Measurements from ENCODE around the gene FERMT1.
"Not testable (repeated sequence)": the region's sequence is repeated elsewhere in the genome, so short reads cannot be mapped to it uniquely, and the experiment has no call there.

FERMT1 gene

GRCh38 chr20:6066582-6066981, 56.2 kb downstream of the FERMT1 start:
- DNase-seq, result no peak

GRCh38 chr20:6061544-6061943, 61.3 kb downstream of the FERMT1 start:
- DNase-seq, result no peak

GRCh38 chr20:6060213-6060612, 62.6 kb downstream of the FERMT1 start:
- no peak for DNase-seq

GRCh38 chr20:6058684-6059295, 64.0 kb downstream of the FERMT1 start:
- DNase-seq, result no peak

GRCh38 chr20:6057691-6058090, 65.1 kb downstream of the FERMT1 start:
- no peak for DNase-seq

- DNase-seq, result no peak
Measured at GRCh38 chr20:6057139-6057538, 65.7 kb downstream of the FERMT1 start.

GRCh38 chr20:6055981-6056569, 66.8 kb downstream of the FERMT1 start:
- no peak for DNase-seq

GRCh38 chr20:6055161-6055783, 67.6 kb downstream of the FERMT1 start:
- no peak for DNase-seq

- not testable (repeated sequence) for DNase-seq
Measured at GRCh38 chr20:6054689-6055051, 68.2 kb downstream of the FERMT1 start.

GRCh38 chr20:6053776-6054688, 68.8 kb downstream of the FERMT1 start, which contains the start of gene LRRN4:
Gene LRRN4 (minus strand): TSS chr20:6054060. CDS start chr20:6052799, 1,261 bp downstream.
- no peak for DNase-seq

- DNase-seq, result no peak
Measured at GRCh38 chr20:6053064-6053775, 69.6 kb downstream of the FERMT1 start.

- no peak for DNase-seq
Measured at GRCh38 chr20:6051505-6051904, 71.3 kb downstream of the FERMT1 start.

GRCh38 chr20:6048391-6048790, 74.4 kb downstream of the FERMT1 start:
- no peak for DNase-seq

- DNase-seq, result no peak
Measured at GRCh38 chr20:6046432-6046831, 76.4 kb downstream of the FERMT1 start.

GRCh38 chr20:6045566-6045965, 77.3 kb downstream of the FERMT1 start:
- no peak for DNase-seq

- no peak for DNase-seq
Measured at GRCh38 chr20:6044115-6044514, 78.7 kb downstream of the FERMT1 start.

GRCh38 chr20:6041808-6042265, 81.0 kb downstream of the FERMT1 start:
- no peak for DNase-seq

- no peak for DNase-seq
Measured at GRCh38 chr20:6040958-6041807, 81.6 kb downstream of the FERMT1 start.

- no peak for DNase-seq
Measured at GRCh38 chr20:6040540-6040939, 82.3 kb downstream of the FERMT1 start.

- no peak for DNase-seq
Measured at GRCh38 chr20:6039766-6040165, 83.1 kb downstream of the FERMT1 start.

GRCh38 chr20:6038256-6038655, 84.6 kb downstream of the FERMT1 start:
- no peak for DNase-seq

- DNase-seq, result no peak
Measured at GRCh38 chr20:6037082-6037481, 85.7 kb downstream of the FERMT1 start.

All from T-helper 1 cell (primary cell).